Activated naive CD4-positive, alpha-beta T cell treated with anti-CD3 and anti-CD28 coated beads, Interleukin-2, amount 50 U/mL, for 24 hours (primary cell): Measurements from ENCODE around the gene DTNA.

Experiments
- H3K27ac Mint-ChIP-seq: one replicate; pipeline ENCODE4 v1.8.0; 2021; ENCODE audit warnings: mild to moderate bottlenecking, mixed read lengths
- H3K27me3 Mint-ChIP-seq: one replicate; pipeline ENCODE4 v1.8.0; 2021; ENCODE audit warnings: mixed read lengths
- H3K36me3 Mint-ChIP-seq: one replicate; pipeline ENCODE4 v1.8.0; 2021; ENCODE audit warnings: mixed read lengths
- H3K4me1 Mint-ChIP-seq: one replicate; pipeline ENCODE4 v1.8.0; 2021; ENCODE audit warnings: mixed read lengths
- H3K4me3 Mint-ChIP-seq: one replicate; pipeline ENCODE4 v1.8.0; 2021; ENCODE audit warnings: mild to moderate bottlenecking, mixed read lengths
- H3K9me3 Mint-ChIP-seq: one replicate; pipeline ENCODE4 v1.8.0; 2021; ENCODE audit warnings: mixed read lengths

The DTNA gene

GRCh38 chr18:34928088-34928753 is 218.1 kb downstream of the DTNA start:
- Mint-ChIP-seq H3K27me3 (peaks cover 3% of the 10 kb centered on the region), H3K36me3 (peaks cover 3% of the 10 kb centered on the region)

DNA sequence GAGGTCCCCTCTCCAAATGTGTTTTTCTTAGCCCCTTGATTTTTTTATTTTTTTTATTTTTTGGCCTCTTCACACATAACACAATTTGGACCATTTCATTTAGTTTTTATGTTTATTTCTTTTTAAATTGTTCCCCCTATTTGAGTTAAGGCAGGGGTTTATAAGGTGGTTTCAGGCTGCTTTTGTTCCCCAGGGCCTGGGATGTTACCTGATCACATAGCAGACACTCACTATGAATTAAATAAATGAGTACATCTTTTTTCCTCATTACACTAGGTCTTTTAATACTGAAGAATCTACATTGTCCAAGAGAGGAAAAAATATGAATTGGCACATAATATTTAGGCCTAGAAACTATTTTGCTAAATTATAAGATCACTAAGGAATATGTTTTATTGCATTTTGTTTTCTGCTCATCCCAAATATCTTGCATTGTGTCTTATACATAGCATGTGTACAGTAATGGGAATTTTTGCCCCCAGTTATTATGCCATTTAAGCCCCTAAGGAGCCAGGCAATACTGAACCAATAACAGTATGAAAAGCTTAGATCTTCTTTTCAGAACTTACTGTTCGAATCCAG is 218.7 kb downstream of the DTNA start:
- Mint-ChIP-seq H3K4me3 (no peak overlapping the region), H3K36me3 (peaks cover 3% of the 10 kb centered on the region), H3K9me3 (no peaks in the 10 kb centered on the region), H3K27me3 (no peaks in the 10 kb centered on the region), H3K4me1 (no peaks in the 10 kb centered on the region), H3K27ac (no peak overlapping the region)

More at GRCh38 chr18:34928088-34928753, 218.1 kb downstream of the DTNA start:
- Mint-ChIP-seq H3K4me1 (no peaks in the 10 kb centered on the region), H3K9me3 (no peaks in the 10 kb centered on the region), H3K27ac (no peak overlapping the region), H3K4me3 (no peak overlapping the region)

- no peaks in the 10 kb centered on the region for H3K4me1 Mint-ChIP-seq
- peaks cover 3% of the 10 kb centered on the region for H3K36me3 Mint-ChIP-seq
- H3K4me3 Mint-ChIP-seq = no peak overlapping the region
- no peaks in the 10 kb centered on the region for H3K27me3 Mint-ChIP-seq
- no peak overlapping the region for H3K27ac Mint-ChIP-seq
- no peaks in the 10 kb centered on the region for H3K9me3 Mint-ChIP-seq
These were observed 219.3 kb downstream of the DTNA start for GRCh38 chr18:34929336-34929780.

GRCh38 chr18:34932363-34932762 is 222.3 kb downstream of the DTNA start:
- no peak overlapping the region for H3K27ac Mint-ChIP-seq
- H3K4me3 Mint-ChIP-seq = no peak overlapping the region
- no peaks in the 10 kb centered on the region for H3K9me3 Mint-ChIP-seq
- no peaks in the 10 kb centered on the region for H3K4me1 Mint-ChIP-seq
- H3K27me3 Mint-ChIP-seq = peaks cover 1% of the 10 kb centered on the region
- no peaks in the 10 kb centered on the region for H3K36me3 Mint-ChIP-seq

GRCh38 chr18:34932792-34933466 is 222.8 kb downstream of the DTNA start:
- no peaks in the 10 kb centered on the region for H3K4me1 Mint-ChIP-seq
- H3K4me3 Mint-ChIP-seq = no peak overlapping the region
- peaks cover 4% of the 10 kb centered on the region for H3K27me3 Mint-ChIP-seq
- no peak overlapping the region for H3K27ac Mint-ChIP-seq
- no peaks in the 10 kb centered on the region for H3K36me3 Mint-ChIP-seq
- no peaks in the 10 kb centered on the region for H3K9me3 Mint-ChIP-seq

- H3K27me3 Mint-ChIP-seq = peaks cover 4% of the 10 kb centered on the region
- no peaks in the 10 kb centered on the region for H3K4me1 Mint-ChIP-seq
- H3K9me3 Mint-ChIP-seq = no peaks in the 10 kb centered on the region
- no peaks in the 10 kb centered on the region for H3K36me3 Mint-ChIP-seq
- H3K27ac Mint-ChIP-seq = no peak overlapping the region
- H3K4me3 Mint-ChIP-seq = no peak overlapping the region
These were observed 224.0 kb downstream of the DTNA start for GRCh38 chr18:34933909-34934661.

GRCh38 chr18:34936772-34937171 is 226.7 kb downstream of the DTNA start:
- peaks cover 5% of the 10 kb centered on the region for H3K27me3 Mint-ChIP-seq
- H3K9me3 Mint-ChIP-seq = no peaks in the 10 kb centered on the region
- H3K36me3 Mint-ChIP-seq = no peaks in the 10 kb centered on the region

DNA sequence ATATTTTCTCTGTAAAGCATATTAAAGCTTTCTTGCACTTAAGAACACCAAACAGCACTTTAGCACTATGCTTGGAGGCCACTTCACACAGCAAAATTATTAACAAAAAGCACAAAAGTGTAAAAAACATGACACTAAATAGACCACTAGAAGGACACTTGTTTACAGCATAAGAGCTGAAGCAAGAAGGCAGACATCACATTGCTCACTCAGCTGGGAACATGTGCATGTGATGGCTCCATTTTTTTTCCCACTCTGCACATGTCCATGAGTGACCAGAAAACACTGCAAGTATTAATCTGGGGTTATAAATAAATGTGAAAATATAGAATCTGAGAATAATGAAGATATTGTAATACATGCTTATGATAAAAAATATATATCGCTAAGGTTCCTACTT is 228.0 kb downstream of the DTNA start:
- H3K27ac Mint-ChIP-seq = no peak overlapping the region
- no peak overlapping the region for H3K4me3 Mint-ChIP-seq
- no peaks in the 10 kb centered on the region for H3K36me3 Mint-ChIP-seq
- no peaks in the 10 kb centered on the region for H3K9me3 Mint-ChIP-seq
- H3K4me1 Mint-ChIP-seq = no peaks in the 10 kb centered on the region
- H3K27me3 Mint-ChIP-seq = peaks cover 5% of the 10 kb centered on the region

More at GRCh38 chr18:34936772-34937171, 226.7 kb downstream of the DTNA start:
- Mint-ChIP-seq H3K4me3 (no peak overlapping the region), H3K27ac (no peak overlapping the region), H3K4me1 (no peaks in the 10 kb centered on the region)
